Measurements from ENCODE around the gene OCA2.
"Not testable (repeated sequence)": the region's sequence is repeated elsewhere in the genome, so short reads cannot be mapped to it uniquely, and the experiment has no call there.

OCA2 gene

GRCh38 chr15:27713850-27714249, 385.3 kb downstream of the OCA2 start:
- WGBS (ENCODE audit: extremely low coverage, insufficient coverage, insufficient read length), result no CpG with 5 or more reads among the region's 9 CpGs
- not testable (repeated sequence) for H4K91ac ChIP-seq (ENCODE audit: low read depth, low read length); H2BK12ac ChIP-seq (ENCODE audit: low read length); DNase-seq; H3K27me3 ChIP-seq (ENCODE audit: insufficient read depth, low read length); H3K4ac ChIP-seq (ENCODE audit: low read depth, low read length); H2BK5ac ChIP-seq (ENCODE audit: low read depth, low read length, poor library complexity); H3K36me3 ChIP-seq (ENCODE audit: control insufficient read depth in 1 of 2, insufficient read depth in 2 of 2, low read length in 2 of 2); H3K23ac ChIP-seq (ENCODE audit: low read length); H3K4me2 ChIP-seq (ENCODE audit: low read length); H3K14ac ChIP-seq (ENCODE audit: low read length); H2BK120ac ChIP-seq (ENCODE audit: insufficient read depth, low read length, poor library complexity); H3K27ac ChIP-seq (ENCODE audit: low read depth, low read length); H3K4me3 ChIP-seq (ENCODE audit: low read depth, low read length); H3K79me1 ChIP-seq (ENCODE audit: low read length); H3K9ac ChIP-seq (ENCODE audit: low read length); H3K4me1 ChIP-seq (ENCODE audit: control insufficient read depth in 1 of 2, insufficient read depth in 2 of 2, low read length in 2 of 2); H3K9me3 ChIP-seq (ENCODE audit: insufficient read depth, low read depth, low read length); H4K8ac ChIP-seq (ENCODE audit: low read depth, low read length); H4K12ac ChIP-seq (ENCODE audit: low read depth, low read length); H2AFZ ChIP-seq (ENCODE audit: insufficient read depth, low read length, poor library complexity); H3K18ac ChIP-seq (ENCODE audit: low read length); H3K79me2 ChIP-seq (ENCODE audit: control insufficient read depth, insufficient read depth, low read length, poor library complexity); H2AK5ac ChIP-seq (ENCODE audit: low read length)

- Histone ChIP-seq H3K4me1 (ENCODE audit: control insufficient read depth in 1 of 2, insufficient read depth in 2 of 2, low read length in 2 of 2) (no peaks in the 10 kb centered on the region), H4K8ac (ENCODE audit: low read depth, low read length) (no peak overlapping the region), H2BK120ac (ENCODE audit: insufficient read depth, low read length, poor library complexity) (no peak overlapping the region), H3K79me1 (ENCODE audit: low read length) (no peaks in the 10 kb centered on the region), H3K4me3 (ENCODE audit: low read depth, low read length) (no peak overlapping the region), H3K23ac (ENCODE audit: low read length) (no peak overlapping the region), H3K9me3 (ENCODE audit: insufficient read depth, low read depth, low read length) (peaks cover 1% of the 10 kb centered on the region), H3K27ac (ENCODE audit: low read depth, low read length) (no peak overlapping the region), H4K91ac (ENCODE audit: low read depth, low read length) (no peak overlapping the region), H3K18ac (ENCODE audit: low read length) (no peak overlapping the region), H3K79me2 (ENCODE audit: control insufficient read depth, insufficient read depth, low read length, poor library complexity) (no peaks in the 10 kb centered on the region), H4K12ac (ENCODE audit: low read depth, low read length) (no peak overlapping the region), H3K4me2 (ENCODE audit: low read length) (no peak overlapping the region), H2BK5ac (ENCODE audit: low read depth, low read length, poor library complexity) (no peak overlapping the region), H2BK12ac (ENCODE audit: low read length) (no peak overlapping the region), H3K9ac (ENCODE audit: low read length) (no peak overlapping the region), H2AFZ (ENCODE audit: insufficient read depth, low read length, poor library complexity) (no peak overlapping the region), H3K14ac (ENCODE audit: low read length) (no peak overlapping the region), H3K27me3 (ENCODE audit: insufficient read depth, low read length) (no peaks in the 10 kb centered on the region), H3K36me3 (ENCODE audit: control insufficient read depth in 1 of 2, insufficient read depth in 2 of 2, low read length in 2 of 2) (no peaks in the 10 kb centered on the region), H3K4ac (ENCODE audit: low read depth, low read length) (no peak overlapping the region), H2AK5ac (ENCODE audit: low read length) (no peak overlapping the region)
- no CpG with 5 or more reads among the region's 2 CpGs for WGBS (ENCODE audit: extremely low coverage, insufficient coverage, insufficient read length)
- no peak for DNase-seq
Measured at GRCh38 chr15:27707257-27707656, 391.9 kb downstream of the OCA2 start.

GRCh38 chr15:27706300-27706699, 392.8 kb downstream of the OCA2 start:
- Histone ChIP-seq H2AFZ (ENCODE audit: insufficient read depth, low read length, poor library complexity) (no peak overlapping the region), H3K79me2 (ENCODE audit: control insufficient read depth, insufficient read depth, low read length, poor library complexity) (no peaks in the 10 kb centered on the region), H3K4me2 (ENCODE audit: low read length) (no peak overlapping the region), H3K18ac (ENCODE audit: low read length) (no peak overlapping the region), H2AK5ac (ENCODE audit: low read length) (no peak overlapping the region), H2BK120ac (ENCODE audit: insufficient read depth, low read length, poor library complexity) (no peak overlapping the region), H3K9ac (ENCODE audit: low read length) (peak overlapping the region; percentile 38), H3K14ac (ENCODE audit: low read length) (no peak overlapping the region), H3K27ac (ENCODE audit: low read depth, low read length) (no peak overlapping the region), H3K4ac (ENCODE audit: low read depth, low read length) (no peak overlapping the region), H3K23ac (ENCODE audit: low read length) (no peak overlapping the region), H3K4me1 (ENCODE audit: control insufficient read depth in 1 of 2, insufficient read depth in 2 of 2, low read length in 2 of 2) (peaks cover 0 to 3% of the 10 kb centered on the region in 2 experiments), H4K91ac (ENCODE audit: low read depth, low read length) (no peak overlapping the region), H4K8ac (ENCODE audit: low read depth, low read length) (no peak overlapping the region), H4K12ac (ENCODE audit: low read depth, low read length) (no peak overlapping the region), H2BK12ac (ENCODE audit: low read length) (no peak overlapping the region), H2BK5ac (ENCODE audit: low read depth, low read length, poor library complexity) (no peak overlapping the region), H3K9me3 (ENCODE audit: insufficient read depth, low read depth, low read length) (peaks cover 5% of the 10 kb centered on the region), H3K4me3 (ENCODE audit: low read depth, low read length) (no peak overlapping the region), H3K79me1 (ENCODE audit: low read length) (no peaks in the 10 kb centered on the region), H3K27me3 (ENCODE audit: insufficient read depth, low read length) (no peaks in the 10 kb centered on the region), H3K36me3 (ENCODE audit: control insufficient read depth in 1 of 2, insufficient read depth in 2 of 2, low read length in 2 of 2) (no peaks in the 10 kb centered on the region)
- no CpG with 5 or more reads among the region's 5 CpGs for whole genome bisulfite sequencing (ENCODE audit: extremely low coverage, insufficient coverage, insufficient read length)
- no peak for DNase-seq

- H4K91ac ChIP-seq (ENCODE audit: low read depth, low read length), result no peak overlapping the region
- peak overlapping the region; percentile 41 for H3K4me3 ChIP-seq (ENCODE audit: low read depth, low read length)
- no peak overlapping the region for H2BK120ac ChIP-seq (ENCODE audit: insufficient read depth, low read length, poor library complexity)
- H3K23ac ChIP-seq (ENCODE audit: low read length), result no peak overlapping the region
- no peak overlapping the region for H2AK5ac ChIP-seq (ENCODE audit: low read length)
- no peak overlapping the region for H2AFZ ChIP-seq (ENCODE audit: insufficient read depth, low read length, poor library complexity)
- peaks cover 0 to 3% of the 10 kb centered on the region in 2 experiments for H3K4me1 ChIP-seq (ENCODE audit: control insufficient read depth in 1 of 2, insufficient read depth in 2 of 2, low read length in 2 of 2)
- H3K4ac ChIP-seq (ENCODE audit: low read depth, low read length), result no peak overlapping the region
- no peak overlapping the region for H4K8ac ChIP-seq (ENCODE audit: low read depth, low read length)
- no peak overlapping the region for H3K27ac ChIP-seq (ENCODE audit: low read depth, low read length)
- peaks cover 5% of the 10 kb centered on the region for H3K9me3 ChIP-seq (ENCODE audit: insufficient read depth, low read depth, low read length)
- H3K9ac ChIP-seq (ENCODE audit: low read length), result no peak overlapping the region
- WGBS (ENCODE audit: extremely low coverage, insufficient coverage, insufficient read length), result no CpG with 5 or more reads among the region's 5 CpGs
- no peak overlapping the region for H3K14ac ChIP-seq (ENCODE audit: low read length)
- no peak overlapping the region for H2BK5ac ChIP-seq (ENCODE audit: low read depth, low read length, poor library complexity)
- H3K79me2 ChIP-seq (ENCODE audit: control insufficient read depth, insufficient read depth, low read length, poor library complexity), result no peaks in the 10 kb centered on the region
- no peaks in the 10 kb centered on the region for H3K36me3 ChIP-seq (ENCODE audit: control insufficient read depth in 1 of 2, insufficient read depth in 2 of 2, low read length in 2 of 2)
- no peak overlapping the region for H3K4me2 ChIP-seq (ENCODE audit: low read length)
- no peak overlapping the region for H3K18ac ChIP-seq (ENCODE audit: low read length)
- H3K79me1 ChIP-seq (ENCODE audit: low read length), result no peaks in the 10 kb centered on the region
- no peak overlapping the region for H2BK12ac ChIP-seq (ENCODE audit: low read length)
- no peaks in the 10 kb centered on the region for H3K27me3 ChIP-seq (ENCODE audit: insufficient read depth, low read length)
- no peak for DNase-seq
- H4K12ac ChIP-seq (ENCODE audit: low read depth, low read length), result no peak overlapping the region
Measured at GRCh38 chr15:27705056-27705455, 394.1 kb downstream of the OCA2 start.

Measured in trophoblast cell (in vitro differentiated cells and primary cell).